HepG2 (cell line): ENCODE data around the gene NOTCH2. TPM values are rescaled to one million over a fixed set of nuclear protein-coding genes. Genes with fewer than 3 reads are reported as not detected.

Experiments used
- ATAC-seq: fragments of 200-7000 bp; cut with Tn5 transposase; 3 replicates; pipeline ENCODE4 v1.9.1; 2020; ENCODE audit warnings: mild to moderate bottlenecking, moderate library complexity
- BruUV-seq: library from RNA; stranded (reverse); fragments of 400-500 nt; replicated peaks from 2 replicates; lab custom pipeline; 2021; lab: Mats Ljungman, UMichigan
- CTCF ChIA-PET: fragments of 300-600 bp; formaldehyde crosslinking; extraction: SDS; loops from one replicate; lab custom pipeline; 2021; ENCODE audit warnings: low total read pairs, inconsistent platforms, low intra/inter-chr PET ratio; lab: Yijun Ruan, JAX
- POLR2A ChIA-PET: fragments of 350-600 bp; sonication (Branson Sonifier 250); formaldehyde crosslinking; loops from one replicate; lab custom pipeline; 2020; ENCODE audit warnings: antibody characterized with exemption, inconsistent platforms; lab: Yijun Ruan, JAX
- DNase-seq: peaks from one replicate; pipeline ENCODE4 v3.0.0-alpha.2; 2015; ENCODE audit warnings: low spot score
- FAIRE-seq: peaks from 3 replicates; lab custom pipeline; 2011; peaks lifted over from hg19 to GRCh38; lab: Jason Lieb, UNC
- H2AFZ ChIP-seq: one replicate; pipeline ENCODE4 v1.6.1; 2011; ENCODE audit warnings: low read length, inconsistent platforms
- H3K27ac ChIP-seq: fragments of 300-600 bp; 3 replicates; pipeline ENCODE4 v1.8.0; 2011; ENCODE audit warnings: mixed run types, mild to moderate bottlenecking, mixed read lengths, low read length, inconsistent platforms; ENCODE audit not compliant: insufficient read depth; ENCODE audit errors: extremely low read length
- H3K27me3 ChIP-seq, 2 experiments: fragments of 200-600 bp in 1 of 2; 2 replicates in 1 of 2; 3 replicates in 1 of 2; pipeline versions ENCODE4 v1.6.0 to v1.8.0; 2011; ENCODE audit warnings: low read length in 2 of 2, mild to moderate bottlenecking in 2 of 2, moderate library complexity in 2 of 2, inconsistent platforms in 1 of 2; ENCODE audit not compliant: insufficient read depth in 2 of 2, control insufficient read depth in 1 of 2
- H3K36me3 ChIP-seq, 2 experiments: fragments of 200-600 bp in 1 of 2; replicated peaks in 1 of 2; 2 replicates in 1 of 2; 3 replicates in 1 of 2; pipeline versions ENCODE4 v1.5.1 to v1.8.0; 2011; ENCODE audit warnings: low read length in 2 of 2, inconsistent platforms in 1 of 2; ENCODE audit not compliant: insufficient read depth in 2 of 2, control insufficient read depth in 1 of 2
- H3K4me1 ChIP-seq: 2 replicates; pipeline ENCODE4 v1.5.1; 2012; ENCODE audit warnings: low read length, inconsistent platforms; ENCODE audit not compliant: insufficient read depth
- H3K4me2 ChIP-seq: 2 replicates; pipeline ENCODE4 v1.6.0; 2011; ENCODE audit warnings: low read depth, low read length, inconsistent platforms
- H3K4me3 ChIP-seq, 3 experiments: fragments of 200-600 bp in 1 of 3; sonication (generic), shearing (Covaris generic) in 1 of 3; replicated peaks in 1 of 3; 2 replicates each; pipeline ENCODE4 v1.5.1; 2011 to 2016; ENCODE audit warnings: low read length in 3 of 3, inconsistent platforms in 2 of 3, low read depth in 2 of 3, mild to moderate bottlenecking in 2 of 3, control low read depth in 1 of 3, mixed read lengths in 1 of 3; ENCODE audit not compliant: insufficient read depth in 1 of 3
- H3K79me2 ChIP-seq: one replicate; pipeline ENCODE4 v1.6.1; 2011; ENCODE audit warnings: low read length, inconsistent platforms; ENCODE audit not compliant: insufficient read depth
- H3K9ac ChIP-seq: 2 replicates; pipeline ENCODE4 v1.6.0; 2011; ENCODE audit warnings: mild to moderate bottlenecking, low read depth, low read length, inconsistent platforms; ENCODE audit not compliant: insufficient read depth
- H3K9me3 ChIP-seq: 2 replicates; pipeline ENCODE4 v1.5.1; 2012; ENCODE audit warnings: mild to moderate bottlenecking, low read length
- H4K20me1 ChIP-seq: 2 replicates; pipeline ENCODE4 v1.6.0; 2011; ENCODE audit warnings: inconsistent platforms, mild to moderate bottlenecking, low read length, moderate library complexity; ENCODE audit not compliant: insufficient read depth
- ARHGAP35 ChIP-seq: sonication (generic); formaldehyde crosslinking; IDR thresholded peaks from 2 replicates; pipeline ENCODE4 v1.9.0; 2022; ENCODE audit warnings: mild to moderate bottlenecking, inconsistent platforms, moderate library complexity, missing genetic modification reagents, borderline replicate concordance
- HDAC2 ChIP-seq: sonication (generic); formaldehyde crosslinking; IDR thresholded peaks from 2 replicates; pipeline ENCODE4 v1.4.0; 2020; ENCODE audit warnings: missing genetic modification reagents
- KDM4B ChIP-seq: sonication (generic); formaldehyde crosslinking; IDR thresholded peaks from 2 replicates; pipeline ENCODE4 v1.4.0; 2020; ENCODE audit warnings: missing genetic modification reagents
- PHF21A ChIP-seq: sonication (generic); formaldehyde crosslinking; IDR thresholded peaks from 2 replicates; pipeline ENCODE4 v1.5.0; 2020; ENCODE audit warnings: mild to moderate bottlenecking, missing genetic modification reagents
- ZNF160 ChIP-seq: sonication (generic); formaldehyde crosslinking; IDR thresholded peaks from 2 replicates; pipeline ENCODE4 v1.8.0; 2022; ENCODE audit warnings: mild to moderate bottlenecking, inconsistent platforms, missing genetic modification reagents
- ZNF274 ChIP-seq: sonication (generic); formaldehyde crosslinking; IDR thresholded peaks from 2 replicates; pipeline ENCODE4 v1.5.1; 2020; ENCODE audit warnings: mild to moderate bottlenecking, missing genetic modification reagents
- ZNF614 ChIP-seq: IDR thresholded peaks from 2 replicates; pipeline ENCODE4 v1.6.1; 2018; ENCODE audit warnings: missing biosample characterization, missing genetic modification reagents, inconsistent platforms, borderline replicate concordance
- WGBS: methylation state at CpG from one replicate; pipeline ENCODE4 v1.1.6; 2017; ENCODE audit warnings: low lambda C conversion rate; 5-methylcytosine and 5-hydroxymethylcytosine counted together
- in situ Hi-C: cut with HindIII; loops from 2 replicates; pipeline ENCODE4 v1.10.0; 2017; ENCODE audit warnings: low pct_unique_long_range_greater_than_20kb; ENCODE audit not compliant: extremely low pct_ligation_motif_present
- intact Hi-C: fragments of 100-400 bp; cut with micrococcal nuclease; formaldehyde crosslinking; loops from one replicate; pipeline ENCODE4 v1.10.0; 2022; ENCODE audit not compliant: unreplicated experiment
- polyA plus RNA-seq, 8 experiments: library from polyadenylated mRNA; depleted of rRNA in 3 of 8; stranded (reverse) in 7 of 8; unstranded in 1 of 8; fragments of >200 nt; fragmentation: Illumina TruSeq in 4 of 8; extraction: Trizol in 4 of 8; gene quantifications; 2 replicates each; pipeline versions ENCODE4 v1.2.1 to v1.2.3, GENCODE V29; 2011 to 2016; ENCODE audit warnings: low read depth in 4 of 8, missing spikeins in 1 of 8, mixed read lengths in 1 of 8; ENCODE audit not compliant: insufficient read depth in 1 of 8
- total RNA-seq, 5 experiments: library from RNA; depleted of rRNA; stranded (reverse); fragments of >200 nt; fragmentation: Illumina TruSeq; extraction: Trizol; gene quantifications; 2 replicates each; pipeline ENCODE4 v1.2.3, GENCODE V29; 2016; ENCODE audit warnings: low read depth in 1 of 5
- TF ChIP-seq, protein P1 (sequence below): sonication (generic); IDR thresholded peaks from 2 replicates; pipeline ENCODE4 v1.6.1; 2016; ENCODE audit warnings: low read depth, borderline replicate concordance
- TF ChIP-seq, protein P2 (sequence below): sonication (generic); formaldehyde crosslinking; IDR thresholded peaks from 2 replicates; pipeline ENCODE4 v1.4.0; 2020; ENCODE audit warnings: missing genetic modification reagents
- TF ChIP-seq, protein P3 (sequence below): conservative IDR thresholded peaks from 2 replicates; pipeline ENCODE4 v1.6.1; 2018; ENCODE audit warnings: missing genetic modification reagents

NOTCH2 gene
- total and polyA plus RNA-seq, 2 of the 13 experiments (the other 11 are each of a cell fraction or from before 2014, with no cell fraction given) = 4.0 to 11.4 TPM

DNA sequence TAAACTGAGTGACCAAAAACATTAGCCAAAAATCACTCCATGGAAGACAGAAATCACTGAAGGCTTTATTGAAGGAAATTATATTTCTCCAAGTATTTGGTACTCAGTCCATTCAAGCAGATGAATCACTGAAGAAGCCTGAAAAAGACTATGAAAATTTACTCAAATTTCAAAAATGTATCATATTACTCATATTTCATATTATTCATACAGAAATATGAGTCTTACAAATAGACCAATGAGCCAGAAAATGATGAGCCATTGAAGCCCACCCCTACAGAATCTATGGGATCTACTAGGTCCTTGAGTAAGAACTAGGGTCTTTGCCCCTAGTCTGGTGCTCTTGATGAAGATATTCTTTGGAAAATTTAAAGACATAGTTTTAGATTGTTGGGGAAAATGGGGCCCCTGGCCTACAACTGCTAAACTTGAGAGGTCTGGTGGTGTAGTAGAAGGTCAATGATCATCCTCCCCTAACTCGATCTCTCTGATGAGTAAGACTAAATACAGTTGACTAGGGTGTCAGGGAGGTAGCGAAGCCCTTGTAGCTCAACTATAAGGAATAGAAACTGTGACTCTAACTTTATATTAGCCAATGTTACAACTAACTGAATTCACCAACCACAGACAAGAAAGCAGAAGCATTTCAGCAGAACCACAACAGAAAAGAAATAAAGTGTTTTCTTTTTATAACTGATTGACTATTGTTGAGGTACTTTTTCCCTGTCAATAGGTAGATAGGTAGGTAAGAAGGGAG, 81.0 kb downstream of the NOTCH2 start:
- no peak overlapping the region for H3K4me3 ChIP-seq
- BruUV-seq = no TSS peak
- ChIA-PET CTCF (no interaction called here), POLR2A (no interaction called here)
- H3K4me1 ChIP-seq = no peaks in the 10 kb centered on the region
- no peak overlapping the region for H2AFZ ChIP-seq
- no peaks in the 10 kb centered on the region for H3K79me2 ChIP-seq
- DNase-seq (no peak), FAIRE-seq (no peak), ATAC-seq (no peak)
- intact Hi-C loops = no loop called here
- H3K27ac ChIP-seq = no peak overlapping the region
- H3K9ac ChIP-seq = no peak overlapping the region
- H3K27me3 ChIP-seq = no peaks in the 10 kb centered on the region
- 100% methylated on average over 2 of the region's 2 CpGs for WGBS
- no peaks in the 10 kb centered on the region for H4K20me1 ChIP-seq
- H3K9me3 ChIP-seq = no peaks in the 10 kb centered on the region
- H3K4me2 ChIP-seq = no peak overlapping the region
- no peak for TF ChIP-seq PHF21A (CRISPR knock-in tag)
- TF ChIP-seq, protein P1, sequence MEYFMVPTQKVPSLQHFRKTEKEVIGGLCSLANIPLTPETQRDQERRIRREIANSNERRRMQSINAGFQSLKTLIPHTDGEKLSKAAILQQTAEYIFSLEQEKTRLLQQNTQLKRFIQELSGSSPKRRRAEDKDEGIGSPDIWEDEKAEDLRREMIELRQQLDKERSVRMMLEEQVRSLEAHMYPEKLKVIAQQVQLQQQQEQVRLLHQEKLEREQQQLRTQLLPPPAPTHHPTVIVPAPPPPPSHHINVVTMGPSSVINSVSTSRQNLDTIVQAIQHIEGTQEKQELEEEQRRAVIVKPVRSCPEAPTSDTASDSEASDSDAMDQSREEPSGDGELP = no peak
- no peak for TF ChIP-seq HDAC2
- TF ChIP-seq KDM4B (CRISPR knock-in tag) = no peak
- TF ChIP-seq ZNF160 = no peak
- no peak for TF ChIP-seq ZNF614
- TF ChIP-seq, protein P2, sequence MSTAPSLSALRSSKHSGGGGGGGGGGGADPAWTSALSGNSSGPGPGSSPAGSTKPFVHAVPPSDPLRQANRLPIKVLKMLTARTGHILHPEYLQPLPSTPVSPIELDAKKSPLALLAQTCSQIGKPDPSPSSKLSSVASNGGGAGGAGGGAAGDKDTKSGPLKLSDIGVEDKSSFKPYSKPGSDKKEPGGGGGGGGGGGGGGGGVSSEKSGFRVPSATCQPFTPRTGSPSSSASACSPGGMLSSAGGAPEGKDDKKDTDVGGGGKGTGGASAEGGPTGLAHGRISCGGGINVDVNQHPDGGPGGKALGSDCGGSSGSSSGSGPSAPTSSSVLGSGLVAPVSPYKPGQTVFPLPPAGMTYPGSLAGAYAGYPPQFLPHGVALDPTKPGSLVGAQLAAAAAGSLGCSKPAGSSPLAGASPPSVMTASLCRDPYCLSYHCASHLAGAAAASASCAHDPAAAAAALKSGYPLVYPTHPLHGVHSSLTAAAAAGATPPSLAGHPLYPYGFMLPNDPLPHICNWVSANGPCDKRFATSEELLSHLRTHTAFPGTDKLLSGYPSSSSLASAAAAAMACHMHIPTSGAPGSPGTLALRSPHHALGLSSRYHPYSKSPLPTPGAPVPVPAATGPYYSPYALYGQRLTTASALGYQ (CRISPR knock-in tag) = no peak
- TF ChIP-seq, protein P3, sequence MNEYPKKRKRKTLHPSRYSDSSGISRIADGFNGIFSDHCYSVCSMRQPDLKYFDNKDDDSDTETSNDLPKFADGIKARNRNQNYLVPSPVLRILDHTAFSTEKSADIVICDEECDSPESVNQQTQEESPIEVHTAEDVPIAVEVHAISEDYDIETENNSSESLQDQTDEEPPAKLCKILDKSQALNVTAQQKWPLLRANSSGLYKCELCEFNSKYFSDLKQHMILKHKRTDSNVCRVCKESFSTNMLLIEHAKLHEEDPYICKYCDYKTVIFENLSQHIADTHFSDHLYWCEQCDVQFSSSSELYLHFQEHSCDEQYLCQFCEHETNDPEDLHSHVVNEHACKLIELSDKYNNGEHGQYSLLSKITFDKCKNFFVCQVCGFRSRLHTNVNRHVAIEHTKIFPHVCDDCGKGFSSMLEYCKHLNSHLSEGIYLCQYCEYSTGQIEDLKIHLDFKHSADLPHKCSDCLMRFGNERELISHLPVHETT (CRISPR knock-in tag) = no peak
- TF ChIP-seq ARHGAP35 (CRISPR knock-in tag) = no peak
- no peak for TF ChIP-seq ZNF274 (CRISPR knock-in tag)
- TF ChIP-seq, all 625 proteins: peak for 0
- H3K36me3 ChIP-seq = no peaks in the 10 kb centered on the region; a peak in 1 of 5 replicates
- in situ Hi-C loops = no loop called here
